Measurements from ENCODE around the gene PIP4K2B.

Gene PIP4K2B

GRCh38 chr17:38779965-38780752 is 19.2 kb downstream of the PIP4K2B start:
- no peak for DNase-seq (ENCODE audit: low spot score)

GRCh38 chr17:38777641-38778250 is 21.6 kb downstream of the PIP4K2B start:
- DNase-seq (ENCODE audit: low spot score), result no peak

- no peak for DNase-seq (ENCODE audit: low spot score)
These were observed 26.1 kb downstream of the PIP4K2B start for GRCh38 chr17:38773258-38773657.

GRCh38 chr17:38768417-38768816 is 30.9 kb downstream of the PIP4K2B start:
- DNase-seq (ENCODE audit: low spot score), result no peak

GRCh38 chr17:38766341-38766740 is 33.0 kb downstream of the PIP4K2B start:
- no peak for DNase-seq (ENCODE audit: low spot score)

GRCh38 chr17:38762231-38762630 is 37.1 kb downstream of the PIP4K2B start:
- no peak for DNase-seq (ENCODE audit: low spot score)

GRCh38 chr17:38761612-38762011 is 37.7 kb downstream of the PIP4K2B start:
- DNase-seq (ENCODE audit: low spot score), result peak; percentile 61

- no peak for DNase-seq (ENCODE audit: low spot score)
These were observed 46.3 kb downstream of the PIP4K2B start for GRCh38 chr17:38753071-38753506.

- peak; percentile 100 for DNase-seq (ENCODE audit: low spot score)
These were observed 46.9 kb downstream of the PIP4K2B start, which contains the start of gene PSMB3 for GRCh38 chr17:38752308-38753070. PSMB3 (plus strand) TSS chr17:38752741; CDS start chr17:38752827, 86 bp downstream.

- peak; percentile 90 for DNase-seq (ENCODE audit: low spot score)
These were observed 47.5 kb downstream of the PIP4K2B start for GRCh38 chr17:38751808-38752307.

GRCh38 chr17:38751144-38751807 is 48.1 kb downstream of the PIP4K2B start:
- peak; percentile 65 for DNase-seq (ENCODE audit: low spot score)

- DNase-seq (ENCODE audit: low spot score), result peak; percentile 80
These were observed 48.8 kb downstream of the PIP4K2B start for GRCh38 chr17:38750312-38751121.

GRCh38 chr17:38750044-38750311 is 49.4 kb downstream of the PIP4K2B start:
- no peak for DNase-seq (ENCODE audit: low spot score)

GRCh38 chr17:38749223-38750043 is 49.9 kb downstream of the PIP4K2B start:
- DNase-seq (ENCODE audit: low spot score), result peak; percentile 89

- DNase-seq (ENCODE audit: low spot score), result no peak
These were observed 50.5 kb downstream of the PIP4K2B start for GRCh38 chr17:38748892-38749222.

GRCh38 chr17:38748149-38748891 is 51.0 kb downstream of the PIP4K2B start, which contains the start of gene PCGF2:
PCGF2 (minus strand) TSS chr17:38748336; CDS start chr17:38740402, 7,934 bp downstream.
- peak; percentile 95 for DNase-seq (ENCODE audit: low spot score)

GRCh38 chr17:38747463-38748148 is 51.8 kb downstream of the PIP4K2B start:
- no peak for DNase-seq (ENCODE audit: low spot score)

GRCh38 chr17:38746849-38747462 is 52.4 kb downstream of the PIP4K2B start:
- no peak for DNase-seq (ENCODE audit: low spot score)

Data from cerebellar cortex (tissue), 1 donor.